Right atrium auricular region (tissue), 2 donors: ENCODE measurements around the gene MFSD11. TPM values are rescaled to one million over a fixed set of nuclear protein-coding genes. Genes with fewer than 3 reads are reported as not detected.
"Not testable (repeated sequence)": the region's sequence is repeated elsewhere in the genome, so short reads cannot be mapped to it uniquely, and the experiment has no call there.

Experiments used
- DNase-seq: peaks from one replicate; pipeline ENCODE4 v3.0.0-alpha.2; 2019; ENCODE audit warnings: low spot score
- H3K27ac ChIP-seq, 2 donors: fragments of 200-600 bp; sonication (generic); 1 replicate in 1 of 2; 2 replicates in 1 of 2; pipeline ENCODE4 v1.5.1; 2016 to 2019
- H3K27me3 ChIP-seq, 2 donors: fragments of 200-600 bp; sonication (generic); one replicate each; pipeline versions ENCODE4 v1.5.1 to v1.6.0; 2017 to 2019
- H3K36me3 ChIP-seq: fragments of 200-600 bp; sonication (generic); one replicate; pipeline ENCODE4 v1.5.1; 2016
- H3K4me1 ChIP-seq, 2 donors: fragments of 200-600 bp; sonication (generic); one replicate each; pipeline versions ENCODE4 v1.5.1 to v1.6.0; 2017 to 2019
- H3K4me3 ChIP-seq, 2 donors: fragments of 200-600 bp; sonication (generic); 1 replicate in 1 of 2; 2 replicates in 1 of 2; pipeline ENCODE4 v1.5.1; 2017 to 2019; ENCODE audit warnings: mild to moderate bottlenecking in 1 of 2, moderate library complexity in 1 of 2
- H3K9me3 ChIP-seq, 2 donors: fragments of 200-600 bp; sonication (generic); one replicate each; pipeline ENCODE4 v1.5.1; 2019
- CTCF ChIP-seq, 2 donors: fragments of 200-600 bp; sonication (generic); IDR thresholded peaks; one replicate each; pipeline ENCODE4 v1.5.1; 2019; ENCODE audit warnings: antibody characterized with exemption in 2 of 2
- total RNA-seq, 2 donors: library from RNA; depleted of rRNA; stranded (reverse); fragments of >200 nt; gene quantifications; one replicate each; pipeline ENCODE4 v1.1.0, GENCODE V29; 2016

The MFSD11 gene
- total RNA-seq, 2 donors from 2014 or later, result 24.8 to 29.3 TPM

- Histone ChIP-seq H3K4me3 (no peak overlapping the region), H3K4me1 (peaks cover 0 to 81% of the 10 kb centered on the region in 2 donors), H3K27ac (peak overlapping the region; percentile 98), H3K36me3 (no peaks in the 10 kb centered on the region), H3K9me3 (no peaks in the 10 kb centered on the region), H3K27me3 (no peaks in the 10 kb centered on the region)
- no peak for DNase-seq
- TF ChIP-seq CTCF (IDR thresholded peaks at IDR 0.05), result no peak
Observed at GRCh38 chr17:76706817-76707216, 31.1 kb upstream of the MFSD11 start.

GRCh38 chr17:76707985-76708807, 29.7 kb upstream of the MFSD11 start:
- no peaks in the 10 kb centered on the region for H3K9me3 ChIP-seq
- peaks cover 6% of the 10 kb centered on the region for H3K36me3 ChIP-seq
- peak overlapping the region; percentile 62 to 90 for H3K4me3 ChIP-seq
- no peaks in the 10 kb centered on the region for H3K27me3 ChIP-seq
- TF ChIP-seq CTCF (IDR thresholded peaks at IDR 0.05), result peak; percentile 37 to 65
- H3K27ac ChIP-seq, result peak overlapping the region; percentile 98
- H3K4me1 ChIP-seq, result peaks cover 0 to 78% of the 10 kb centered on the region in 2 donors
- no peak for DNase-seq

GRCh38 chr17:76709077-76709950, 28.6 kb upstream of the MFSD11 start:
- no peaks in the 10 kb centered on the region for H3K9me3 ChIP-seq
- H3K27me3 ChIP-seq, result no peaks in the 10 kb centered on the region
- no peak for TF ChIP-seq CTCF (IDR thresholded peaks at IDR 0.05)
- peak overlapping the region; percentile 62 to 90 for H3K4me3 ChIP-seq
- DNase-seq, result peak; percentile 97
- peaks cover 16% of the 10 kb centered on the region for H3K36me3 ChIP-seq
- H3K27ac ChIP-seq, result peak overlapping the region; percentile 98
- peaks cover 0 to 70% of the 10 kb centered on the region in 2 donors for H3K4me1 ChIP-seq

- not testable (repeated sequence) for DNase-seq, H3K27me3 ChIP-seq, H3K9me3 ChIP-seq
- H3K27ac ChIP-seq, result peak overlapping the region; percentile 98
- H3K4me1 ChIP-seq, result peaks cover 0 to 72% of the 10 kb centered on the region in 2 donors
- peak overlapping the region; percentile 62 to 90 for H3K4me3 ChIP-seq
- peaks cover 18% of the 10 kb centered on the region for H3K36me3 ChIP-seq
Observed at GRCh38 chr17:76709951-76710862, 27.7 kb upstream of the MFSD11 start.

GRCh38 chr17:76710863-76711611, 26.9 kb upstream of the MFSD11 start, which contains the start of gene MXRA7:
TSS of gene MXRA7 (minus strand) at chr17:76710965. CDS start at chr17:76710946, 19 bp downstream.
- Histone ChIP-seq H3K4me1 (peaks cover 0 to 73% of the 10 kb centered on the region in 2 donors), H3K36me3 (peaks cover 26% of the 10 kb centered on the region), H3K4me3 (peak within 1 kb of the TSS; percentile 62 to 90), H3K9me3 (no peaks in the 10 kb centered on the region), H3K27ac (peak within 1 kb of the TSS; percentile 98), H3K27me3 (no peaks in the 10 kb centered on the region)
- no peak for TF ChIP-seq CTCF (IDR thresholded peaks at IDR 0.05)
- DNase-seq, result peak; percentile 79

GRCh38 chr17:76712321-76712720, 25.6 kb upstream of the MFSD11 start:
- Histone ChIP-seq H3K4me1 (peaks cover 0 to 77% of the 10 kb centered on the region in 2 donors), H3K36me3 (peaks cover 39% of the 10 kb centered on the region), H3K27ac (peak overlapping the region; percentile 79 to 87)
- not testable (repeated sequence) for H3K27me3 ChIP-seq, H3K4me3 ChIP-seq, H3K9me3 ChIP-seq, DNase-seq
